Activated CD4-positive, alpha-beta T cell treated with anti-CD3 and anti-CD28 coated beads for 1 hour (primary cell): ENCODE results near the gene OVCA2.

Source experiments
- DNase-seq: peaks from one replicate; pipeline ENCODE4 v3.0.0-alpha.2; 2020

Gene OVCA2

DNA sequence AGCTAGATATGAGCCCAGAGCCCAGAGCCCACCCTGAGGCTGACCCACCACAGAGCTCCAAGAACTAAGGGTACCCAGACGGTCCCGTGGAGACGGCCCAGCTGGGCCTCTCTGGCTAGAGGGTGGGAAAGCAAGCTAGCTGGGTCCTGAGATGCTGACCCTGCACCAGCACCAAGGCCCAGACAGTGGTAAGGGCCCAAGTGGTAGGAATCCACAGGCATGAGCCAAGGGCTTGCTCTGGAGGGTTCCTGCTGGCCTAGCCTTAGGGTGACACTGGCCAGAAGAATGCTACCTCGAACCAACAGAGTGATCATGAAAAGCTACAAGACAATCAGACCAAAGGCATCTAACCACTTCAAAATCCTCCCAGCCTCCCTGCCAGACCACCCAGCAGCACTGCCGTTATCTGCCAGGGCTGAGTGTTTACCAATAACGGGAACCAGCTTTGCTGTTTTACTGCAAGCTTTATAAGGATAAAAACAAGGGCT, 26.3 kb downstream of the OVCA2 start:
- DNase-seq, result no peak

- DNase-seq, result no peak
These were observed 26.8 kb downstream of the OVCA2 start for GRCh38 chr17:2068519-2069051.

DNA sequence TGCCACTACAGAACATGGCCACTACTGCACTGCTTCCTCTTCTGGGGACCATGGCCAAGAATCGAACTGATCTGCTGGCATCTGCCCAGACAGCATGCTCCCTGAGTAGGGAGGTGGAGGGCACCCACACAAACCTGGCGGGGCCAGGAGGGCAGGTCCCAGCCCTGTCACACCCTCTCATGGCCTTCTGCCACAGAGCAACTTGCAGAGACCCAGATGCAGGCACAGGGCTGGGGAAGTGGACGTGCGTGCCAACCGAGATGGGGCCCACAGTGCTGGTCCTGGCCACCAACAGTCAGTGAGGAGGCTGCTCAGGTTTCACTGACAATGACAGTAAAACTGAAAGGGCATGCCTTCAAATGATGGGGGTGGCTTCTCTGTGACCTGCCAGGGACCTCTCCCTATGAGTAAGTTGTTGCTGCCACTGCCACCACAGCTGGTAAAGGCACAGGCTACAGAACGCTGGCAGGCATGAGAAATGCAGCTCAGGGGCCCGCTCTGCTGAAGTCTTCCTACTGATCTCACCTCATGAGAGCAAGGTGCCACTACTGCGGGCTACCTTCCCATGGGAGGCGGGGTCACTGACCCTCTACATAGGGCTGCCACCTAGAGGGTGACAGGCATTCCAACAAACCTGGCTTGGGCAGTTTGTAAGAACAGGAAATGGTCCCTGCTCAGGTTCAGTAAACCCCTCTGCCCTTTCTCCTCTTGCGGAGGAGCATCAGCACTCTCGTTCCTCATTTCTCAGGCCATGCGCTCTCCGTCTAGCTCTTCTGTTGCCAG, 28.6 kb downstream of the OVCA2 start:
- no peak for DNase-seq

GRCh38 chr17:2071024-2071385, 29.2 kb downstream of the OVCA2 start:
- no peak for DNase-seq

GRCh38 chr17:2071455-2072281, 29.8 kb downstream of the OVCA2 start:
- DNase-seq, result no peak

- DNase-seq, result no peak
These were observed 33.1 kb downstream of the OVCA2 start for GRCh38 chr17:2074919-2075318.

DNA sequence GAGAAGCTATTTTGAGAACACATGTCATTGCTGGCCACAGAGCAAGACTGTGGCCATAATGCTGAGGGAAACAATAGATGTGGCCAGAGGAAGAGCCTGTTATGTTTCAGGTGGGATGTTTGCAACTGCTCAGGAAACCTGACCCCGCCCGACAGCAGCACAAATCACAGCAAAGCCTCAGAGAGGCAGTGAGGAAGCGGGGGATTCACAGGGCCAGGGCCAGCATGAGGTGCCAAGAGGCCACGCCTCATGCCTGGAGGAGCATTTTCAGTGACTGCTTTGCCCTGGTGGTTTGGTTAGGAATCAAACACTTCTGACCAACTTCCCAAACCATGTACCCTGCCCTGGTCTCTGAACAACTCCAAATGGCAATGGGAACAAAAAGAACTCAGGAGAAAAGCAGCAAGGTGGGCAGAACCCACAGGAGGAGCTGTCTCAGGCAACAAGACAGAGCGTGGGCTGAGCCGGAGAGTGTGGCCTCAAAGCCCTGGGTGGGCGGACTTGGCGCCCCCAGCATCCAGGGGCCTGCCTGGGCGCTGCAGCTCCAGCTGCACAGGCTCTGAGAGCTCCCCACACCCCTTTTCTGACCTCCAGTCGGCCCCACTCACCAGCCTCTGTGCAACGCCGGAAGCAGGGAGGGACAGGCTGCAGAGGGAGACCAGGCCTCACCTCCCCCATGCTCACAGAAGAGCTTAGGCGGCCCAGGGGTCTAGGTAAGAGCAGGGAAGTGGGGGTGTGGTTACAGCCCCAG, 33.7 kb downstream of the OVCA2 start:
- no peak for DNase-seq

- no peak for DNase-seq
These were observed 34.5 kb downstream of the OVCA2 start for GRCh38 chr17:2076087-2076984.

DNA sequence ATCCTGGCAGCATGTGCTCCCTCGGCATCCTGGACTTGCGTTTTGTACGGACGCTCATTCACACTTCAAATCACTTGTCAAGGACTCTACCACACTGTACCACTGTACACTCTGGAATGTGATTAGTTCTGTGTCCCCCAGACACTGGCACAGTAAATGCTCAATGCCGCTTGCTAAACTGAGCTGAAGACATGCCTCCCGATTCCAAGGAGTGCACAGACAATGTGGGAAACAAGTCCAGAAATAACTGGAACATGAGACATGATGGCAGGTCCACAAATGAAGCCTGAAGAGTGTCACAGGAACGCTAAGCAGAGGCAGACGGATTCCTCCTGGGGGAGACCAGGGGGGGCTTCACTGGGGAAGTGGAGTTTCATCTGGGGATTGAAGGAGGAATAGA, 35.2 kb downstream of the OVCA2 start:
- no peak for DNase-seq

GRCh38 chr17:2081564-2081963, 39.7 kb downstream of the OVCA2 start:
- no peak for DNase-seq

DNA sequence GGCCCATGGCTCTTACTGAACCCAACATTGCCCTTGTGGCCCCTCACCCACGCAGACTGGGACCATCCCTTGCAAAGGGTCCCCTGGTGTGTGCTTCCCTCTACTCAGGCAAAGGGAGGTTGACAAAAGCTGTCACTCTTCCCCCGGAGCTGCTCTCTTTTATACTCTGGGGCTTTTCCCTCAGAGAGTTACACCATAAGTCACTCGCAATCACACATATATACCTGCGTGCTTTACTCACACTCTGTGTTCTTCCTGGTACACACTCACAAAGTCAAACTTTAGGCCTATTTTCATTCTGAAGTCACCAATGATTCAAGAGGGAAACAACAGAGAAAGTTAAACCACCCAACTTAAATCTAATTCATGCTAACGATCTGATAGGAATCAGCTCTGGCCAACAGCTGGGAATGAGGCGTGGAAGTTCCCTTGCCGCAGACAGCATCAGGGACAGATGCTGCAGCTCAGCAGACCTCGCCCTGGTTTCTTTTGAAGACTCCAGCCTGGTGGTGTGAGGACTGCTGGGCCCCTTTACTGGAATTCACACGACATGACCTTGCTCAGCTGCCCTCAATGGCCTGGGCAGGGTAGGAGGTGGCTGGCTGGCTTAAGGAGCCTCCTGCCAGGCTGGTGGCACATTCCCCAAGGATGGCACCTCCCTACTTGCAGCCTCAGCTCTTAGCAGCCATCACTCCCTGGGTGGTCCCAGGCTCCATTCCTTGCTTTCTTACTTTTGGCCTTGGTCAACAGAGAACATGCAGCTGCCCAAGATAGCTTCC, 40.4 kb downstream of the OVCA2 start:
- DNase-seq, result no peak

GRCh38 chr17:2083613-2084035, 41.8 kb downstream of the OVCA2 start:
- no peak for DNase-seq

GRCh38 chr17:2084036-2084765, 42.4 kb downstream of the OVCA2 start:
- DNase-seq, result no peak

DNA sequence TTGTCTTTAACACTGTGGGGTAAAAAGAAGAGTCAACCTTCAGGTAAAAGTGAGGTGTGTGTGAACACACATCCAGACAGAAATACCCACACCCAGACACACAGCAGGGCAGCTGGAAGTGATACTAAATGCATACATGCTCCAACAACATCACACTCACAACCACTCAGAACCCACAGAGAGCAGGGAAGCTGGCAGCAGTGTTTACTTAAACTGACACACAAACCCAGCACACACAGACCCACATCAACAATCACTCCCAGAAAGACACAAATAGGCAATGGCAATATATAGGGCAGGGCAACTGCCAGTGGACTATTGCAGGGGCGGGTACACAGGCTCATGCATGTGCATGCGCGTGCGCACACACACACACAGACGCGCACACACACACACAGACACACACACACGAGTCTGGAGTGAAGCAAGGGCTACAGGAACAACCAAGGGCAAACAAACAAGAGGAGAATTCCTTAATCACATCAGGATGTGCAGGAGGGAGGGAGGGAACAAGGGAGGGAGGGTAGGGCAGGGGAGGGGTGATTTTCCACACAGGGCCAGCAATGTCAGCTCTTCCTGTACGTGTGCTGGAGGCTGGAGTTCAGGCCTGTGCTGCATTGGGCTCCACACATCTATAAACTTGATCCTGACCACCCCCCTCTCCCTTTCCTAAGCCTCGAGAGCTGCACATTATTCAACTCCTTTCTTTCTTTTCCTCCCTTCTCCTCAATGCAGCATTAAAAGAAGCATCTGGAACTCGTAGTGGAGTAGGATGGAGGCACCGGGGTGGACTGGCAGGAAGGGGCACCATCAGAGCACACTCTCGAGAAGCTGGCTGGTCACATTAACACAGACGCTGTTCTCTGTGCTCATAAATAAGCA, 43.2 kb downstream of the OVCA2 start:
- DNase-seq, result no peak

DNA sequence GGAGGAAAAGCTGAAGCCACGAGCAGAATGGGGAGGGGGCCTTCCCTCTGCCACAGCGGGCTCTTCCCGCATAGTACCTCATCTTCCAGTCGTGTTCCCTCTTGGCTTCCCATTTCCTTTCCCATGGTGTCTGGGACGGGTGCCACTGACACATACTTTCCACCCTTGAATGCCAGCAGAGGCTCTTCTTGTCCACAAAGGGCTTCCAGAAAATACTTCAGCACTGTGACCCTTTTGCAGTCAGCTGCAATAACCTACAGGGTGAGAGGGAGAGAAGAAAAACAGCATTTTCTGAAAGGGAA, 43.8 kb downstream of the OVCA2 start:
- no peak for DNase-seq

DNA sequence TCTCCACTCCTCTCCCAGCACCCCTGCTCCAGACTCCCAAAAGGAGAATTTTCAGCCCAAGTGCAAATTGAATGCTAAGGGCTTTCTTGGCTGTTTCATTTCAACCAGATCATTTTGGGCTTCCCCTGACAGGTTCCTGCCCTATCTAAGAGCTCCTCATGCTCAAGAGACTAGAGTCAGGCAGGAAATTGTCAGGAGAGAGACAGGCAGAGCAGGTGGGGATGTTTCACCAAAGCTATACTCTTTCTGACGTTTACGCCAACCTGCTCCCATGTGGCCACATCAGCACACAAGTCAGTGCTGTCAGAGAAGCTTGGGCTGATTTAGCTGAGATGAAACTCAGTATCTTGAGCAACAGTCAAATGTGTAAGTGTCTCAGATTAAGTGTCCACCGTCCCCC, 44.5 kb downstream of the OVCA2 start:
- DNase-seq, result no peak

GRCh38 chr17:2087597-2088211, 45.9 kb downstream of the OVCA2 start:
- peak; percentile 12 for DNase-seq

DNA sequence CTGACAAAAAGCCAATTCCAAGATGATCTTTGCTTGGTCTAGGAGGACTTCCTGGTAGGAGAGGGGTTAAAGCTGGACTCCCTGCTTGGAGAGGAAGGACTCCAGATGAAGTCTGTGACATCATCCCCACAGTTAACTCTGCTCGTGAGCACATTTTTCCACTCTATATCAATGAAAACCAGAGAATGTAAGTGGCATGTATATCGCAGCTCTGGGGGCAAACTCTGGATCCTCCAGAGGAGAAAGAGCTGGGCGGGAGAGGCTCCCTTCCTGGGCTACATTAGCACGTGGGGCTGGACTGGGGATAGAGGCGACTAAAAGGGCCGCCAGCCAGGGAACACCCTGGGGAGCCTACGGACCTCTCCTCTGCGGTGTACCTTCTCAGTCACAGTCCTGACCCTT, 47.2 kb downstream of the OVCA2 start:
- DNase-seq, result no peak

DNA sequence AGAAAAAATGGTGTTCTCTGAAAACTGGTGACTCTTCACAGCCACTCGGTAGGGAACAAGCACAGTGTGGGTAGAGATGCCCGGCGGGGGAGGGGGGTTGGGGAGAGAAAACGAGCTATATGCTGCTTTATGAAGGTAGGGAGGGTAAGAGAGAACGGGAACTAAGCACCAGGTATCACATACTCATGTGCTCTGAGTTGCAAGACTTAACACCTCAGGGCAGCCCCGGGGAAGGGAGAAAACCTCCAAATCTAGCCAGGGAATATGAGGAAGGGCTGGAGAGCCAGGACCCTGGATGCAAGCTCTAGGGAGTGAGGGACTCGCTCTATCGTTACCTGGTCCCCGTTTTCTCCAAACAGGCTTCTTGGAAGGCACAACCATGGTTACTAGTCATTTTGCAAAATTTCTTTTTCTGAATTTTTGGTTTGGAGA, 48.4 kb downstream of the OVCA2 start:
- DNase-seq, result no peak
